DND-41 (cell line): ENCODE data around the gene XYLT1.

ENCODE experiments used
- CTCF ChIP-seq: IDR thresholded peaks from 2 replicates; pipeline ENCODE4 v1.5.1; 2012; ENCODE audit warnings: borderline replicate concordance, low read length, moderate library complexity, mild to moderate bottlenecking; ENCODE audit not compliant: poor library complexity, severe bottlenecking; ENCODE audit errors: extremely low read depth
- EZH2 ChIP-seq: IDR thresholded peaks from 3 replicates; pipeline ENCODE4 v1.6.1; 2012; ENCODE audit warnings: borderline replicate concordance, low read depth, mild to moderate bottlenecking, moderate library complexity, low read length, inconsistent platforms; ENCODE audit not compliant: severe bottlenecking

GRCh38 chr16:17325476-17326143 is 145.2 kb downstream of the XYLT1 start:
- TF ChIP-seq CTCF: no peak
- no peak for TF ChIP-seq EZH2
